ENCODE results near the gene KDM8.
"Not testable (repeated sequence)": the region's sequence is repeated elsewhere in the genome, so short reads cannot be mapped to it uniquely, and the experiment has no call there.

KDM8 gene

DNA sequence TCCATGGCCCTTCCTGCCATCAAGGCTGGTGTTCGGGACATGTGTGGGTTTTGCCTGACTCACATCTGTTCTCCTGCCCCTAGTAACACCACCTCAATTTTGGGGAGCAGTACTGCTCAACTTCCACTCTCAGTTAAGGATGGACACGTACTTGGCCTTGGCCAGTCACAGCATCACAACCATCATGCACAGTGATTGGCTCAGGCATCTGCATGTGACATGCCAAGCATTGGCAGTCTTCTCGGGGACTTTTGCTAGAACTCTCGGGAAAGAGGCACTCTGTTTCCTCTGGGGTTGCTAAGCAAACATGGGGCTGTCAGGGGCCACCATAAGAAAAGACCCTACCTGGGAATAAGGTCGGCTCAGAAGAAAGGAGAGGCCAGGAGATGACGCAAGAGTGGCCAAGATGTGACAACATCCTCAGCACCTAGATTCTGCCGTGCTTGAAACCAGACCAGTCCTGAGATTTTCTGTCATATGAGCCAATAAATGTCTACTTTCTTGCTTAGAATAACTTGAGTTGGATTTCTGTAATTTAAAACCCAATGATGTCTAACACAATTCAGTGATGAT lies 11.9 kb upstream of the KDM8 start:
- no peaks in the 10 kb centered on the region for H3K4me1 ChIP-seq (ENCODE audit: control insufficient read depth, insufficient read depth, low read length, poor library complexity, severe bottlenecking)
- H3K4me3 ChIP-seq (ENCODE audit: extremely low read depth, insufficient read depth, low read length, poor library complexity, severe bottlenecking), result no peak overlapping the region
- no peak overlapping the region for H3K27ac ChIP-seq (ENCODE audit: low read depth, low read length, severe bottlenecking)
- 88 to 95% methylated on average over 7 of the region's 7 CpGs for WGBS, 2 experiments (ENCODE audit: insufficient coverage in 2 of 2)
- H3K9me3 ChIP-seq (ENCODE audit: control insufficient read depth, low read length), result no peaks in the 10 kb centered on the region
- no peaks in the 10 kb centered on the region for H3K36me3 ChIP-seq (ENCODE audit: control insufficient read depth, insufficient read depth, low read length)

DNA sequence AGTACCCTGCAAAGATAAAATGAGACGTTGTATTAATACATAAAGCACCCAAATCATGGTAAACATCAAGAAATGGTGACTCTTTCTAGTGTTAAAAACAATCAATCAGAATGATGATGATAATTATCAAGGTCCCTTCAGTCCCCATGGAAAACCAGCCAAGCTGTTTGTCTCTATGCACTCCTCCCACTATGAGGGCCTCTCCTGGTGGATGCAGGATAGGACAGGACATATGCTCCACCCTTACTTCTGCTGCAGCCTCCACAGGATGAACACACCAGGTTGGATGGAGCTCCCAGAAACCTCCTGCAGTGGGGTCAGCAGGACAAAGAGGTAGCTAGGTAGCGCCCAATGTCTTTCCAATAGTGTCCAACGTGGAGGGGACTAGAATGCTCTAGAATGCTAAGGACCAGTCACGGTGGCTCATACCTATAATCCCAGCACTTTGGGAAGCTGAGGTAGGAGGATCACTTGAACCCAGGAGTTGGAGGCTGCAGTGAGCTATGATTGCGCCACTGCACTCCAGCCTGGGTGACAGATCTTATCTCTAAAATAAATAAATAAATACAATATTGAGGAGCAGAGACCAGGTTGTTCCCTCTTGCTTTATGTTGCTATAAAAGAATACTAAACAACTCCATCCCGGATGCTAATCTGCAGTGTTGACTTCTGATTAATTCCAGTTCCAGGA lies 9.9 kb upstream of the KDM8 start:
- 84 to 100% methylated on average over 2 to 4 of the region's 6 CpGs for WGBS, 2 experiments (ENCODE audit: insufficient coverage in 2 of 2)
- Histone ChIP-seq H3K4me3 (ENCODE audit: extremely low read depth, insufficient read depth, low read length, poor library complexity, severe bottlenecking) (no peak overlapping the region), H3K36me3 (ENCODE audit: control insufficient read depth, insufficient read depth, low read length) (no peaks in the 10 kb centered on the region), H3K27ac (ENCODE audit: low read depth, low read length, severe bottlenecking) (no peak overlapping the region), H3K4me1 (ENCODE audit: control insufficient read depth, insufficient read depth, low read length, poor library complexity, severe bottlenecking) (no peaks in the 10 kb centered on the region), H3K9me3 (ENCODE audit: control insufficient read depth, low read length) (no peaks in the 10 kb centered on the region)

DNA sequence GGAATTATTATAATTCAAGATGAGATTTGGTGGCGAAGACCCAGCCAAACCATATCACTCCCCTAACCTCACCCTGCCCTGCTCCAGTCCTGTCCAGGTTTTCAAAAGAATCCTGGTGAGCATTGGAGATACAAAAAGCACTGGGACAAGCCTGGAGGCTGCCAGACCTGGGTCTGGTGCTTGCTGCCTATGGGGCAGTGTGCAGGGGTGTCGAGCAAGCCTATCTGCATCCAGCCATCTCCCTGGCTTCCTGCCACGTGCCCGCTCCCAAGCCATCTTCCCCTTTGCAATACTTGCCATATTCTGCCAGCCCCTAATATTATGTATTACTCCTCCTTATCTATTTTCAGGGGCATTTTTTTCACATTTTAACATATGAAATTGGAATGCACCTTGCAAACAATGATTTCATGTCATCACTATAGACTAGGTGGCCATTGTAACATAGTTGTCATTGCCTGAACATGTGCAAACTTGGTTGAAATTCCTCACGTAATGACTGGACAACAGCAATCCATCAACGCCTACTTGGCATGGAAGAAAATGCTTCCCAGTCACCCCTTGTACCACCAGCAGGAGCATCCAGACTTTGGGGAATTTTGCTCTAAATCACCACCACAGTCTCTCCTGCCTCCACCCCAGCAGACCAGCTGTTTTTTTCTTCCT lies 8.1 kb upstream of the KDM8 start:
- no peaks in the 10 kb centered on the region for H3K4me1 ChIP-seq (ENCODE audit: control insufficient read depth, insufficient read depth, low read length, poor library complexity, severe bottlenecking)
- no peaks in the 10 kb centered on the region for H3K9me3 ChIP-seq (ENCODE audit: control insufficient read depth, low read length)
- H3K4me3 ChIP-seq (ENCODE audit: extremely low read depth, insufficient read depth, low read length, poor library complexity, severe bottlenecking), result no peak overlapping the region
- no peak overlapping the region for H3K27ac ChIP-seq (ENCODE audit: low read depth, low read length, severe bottlenecking)
- no peaks in the 10 kb centered on the region for H3K36me3 ChIP-seq (ENCODE audit: control insufficient read depth, insufficient read depth, low read length)
- WGBS, 2 experiments (ENCODE audit: insufficient coverage in 2 of 2), result 96 to 97% methylated on average over 3 to 5 of the region's 6 CpGs

DNA sequence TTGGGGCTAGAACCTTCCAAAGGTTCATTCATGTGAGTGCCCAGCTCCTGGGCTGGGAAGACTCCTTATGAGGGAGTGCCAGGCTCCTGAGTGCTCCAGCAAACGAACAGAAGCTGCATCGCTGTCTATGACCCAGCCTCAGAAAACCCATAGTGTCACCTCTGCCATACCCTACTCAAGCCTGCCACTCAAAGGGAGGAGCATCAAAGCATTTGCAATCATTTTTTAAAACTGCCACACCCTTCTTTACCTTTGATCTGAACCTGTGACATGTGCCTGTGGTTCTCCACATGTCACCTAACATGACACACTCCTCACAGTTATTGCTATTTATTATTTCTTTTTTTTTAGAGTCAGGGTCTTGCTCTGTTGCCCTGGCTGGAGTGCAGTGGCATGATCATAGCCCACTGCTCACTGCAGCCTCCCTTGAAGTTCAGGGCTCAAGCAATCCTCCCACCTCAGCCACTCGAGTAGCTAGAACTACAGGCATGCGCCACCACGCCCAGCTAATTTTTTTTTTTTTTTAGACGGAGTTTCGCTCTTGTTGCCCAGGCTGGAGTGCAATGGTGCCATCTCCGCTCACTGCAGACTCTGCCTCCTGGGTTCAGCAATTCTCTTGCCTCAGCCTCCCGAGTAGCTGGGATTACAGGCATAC lies 7.3 kb upstream of the KDM8 start:
- 89% methylated on average over 9 of the region's 9 CpGs for WGBS, 2 experiments (ENCODE audit: insufficient coverage in 2 of 2)
- Histone ChIP-seq H3K4me1 (ENCODE audit: control insufficient read depth, insufficient read depth, low read length, poor library complexity, severe bottlenecking) (no peaks in the 10 kb centered on the region), H3K27ac (ENCODE audit: low read depth, low read length, severe bottlenecking) (no peak overlapping the region), H3K36me3 (ENCODE audit: control insufficient read depth, insufficient read depth, low read length) (no peaks in the 10 kb centered on the region), H3K4me3 (ENCODE audit: extremely low read depth, insufficient read depth, low read length, poor library complexity, severe bottlenecking) (no peak overlapping the region), H3K9me3 (ENCODE audit: control insufficient read depth, low read length) (no peaks in the 10 kb centered on the region)

DNA sequence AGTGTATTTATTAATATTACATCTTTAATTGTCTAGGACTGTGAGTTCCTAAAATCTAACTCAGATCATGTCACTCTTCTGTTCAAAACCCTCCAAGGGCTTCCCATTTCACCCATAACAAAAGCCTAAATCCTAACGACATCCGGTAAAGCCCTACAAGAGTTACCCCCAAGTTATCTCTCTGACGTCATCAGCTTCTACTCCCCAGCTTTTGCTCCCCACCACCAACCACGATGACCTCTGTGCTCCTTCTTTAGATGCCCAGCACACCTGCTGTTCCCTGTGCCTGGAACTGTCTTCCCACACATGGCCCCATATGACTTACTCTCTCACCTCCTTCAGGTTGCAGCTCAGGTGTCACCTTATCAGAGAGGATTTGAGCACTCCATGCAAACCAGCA lies 6.3 kb upstream of the KDM8 start:
- H3K27ac ChIP-seq (ENCODE audit: low read depth, low read length, severe bottlenecking), result no peak overlapping the region
- H3K4me1 ChIP-seq (ENCODE audit: control insufficient read depth, insufficient read depth, low read length, poor library complexity, severe bottlenecking), result no peaks in the 10 kb centered on the region
- no peaks in the 10 kb centered on the region for H3K9me3 ChIP-seq (ENCODE audit: control insufficient read depth, low read length)
- no peaks in the 10 kb centered on the region for H3K36me3 ChIP-seq (ENCODE audit: control insufficient read depth, insufficient read depth, low read length)
- WGBS, 2 experiments (ENCODE audit: insufficient coverage in 2 of 2), result 89 to 93% methylated on average over 4 of the region's 4 CpGs
- no peak overlapping the region for H3K4me3 ChIP-seq (ENCODE audit: extremely low read depth, insufficient read depth, low read length, poor library complexity, severe bottlenecking)

DNA sequence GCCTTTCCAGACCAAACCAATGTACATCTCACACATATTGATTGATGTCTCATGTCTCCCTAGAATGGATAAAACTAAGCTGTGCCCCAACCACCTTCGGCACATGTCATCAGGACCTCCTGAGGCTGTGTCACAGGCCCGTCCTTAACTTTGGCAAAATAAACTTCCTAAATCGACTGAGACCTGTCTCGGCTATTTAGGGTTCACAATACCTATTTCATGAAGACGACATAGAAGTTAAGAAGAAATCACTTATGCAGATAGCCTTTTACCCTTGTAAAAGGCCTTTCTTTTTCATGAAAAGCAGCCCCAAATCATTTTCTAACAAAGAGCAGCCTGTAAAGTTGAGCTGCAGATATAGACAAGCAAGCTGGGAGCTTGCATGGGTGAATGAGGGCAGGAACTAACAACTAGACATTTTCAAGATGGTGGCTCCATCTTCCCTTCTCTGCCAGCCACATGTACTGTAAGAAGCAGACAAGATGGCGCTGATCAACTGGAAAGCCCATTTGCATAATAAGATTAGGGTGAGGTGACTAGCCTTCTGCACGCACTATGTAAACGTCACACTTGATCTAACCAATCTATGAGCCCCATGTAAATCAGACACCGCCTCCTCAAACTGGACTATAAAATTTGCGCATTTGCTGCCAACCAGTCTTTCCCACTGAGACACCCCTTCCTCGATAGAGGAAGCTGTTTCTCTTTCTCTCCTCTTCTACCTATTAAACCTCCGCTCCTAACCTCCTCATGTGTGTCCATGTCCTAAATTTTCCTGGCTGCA lies 4.7 kb upstream of the KDM8 start:
- Histone ChIP-seq H3K4me3 (ENCODE audit: extremely low read depth, insufficient read depth, low read length, poor library complexity, severe bottlenecking) (no peak overlapping the region), H3K4me1 (ENCODE audit: control insufficient read depth, insufficient read depth, low read length, poor library complexity, severe bottlenecking) (no peaks in the 10 kb centered on the region), H3K36me3 (ENCODE audit: control insufficient read depth, insufficient read depth, low read length) (no peaks in the 10 kb centered on the region), H3K9me3 (ENCODE audit: control insufficient read depth, low read length) (no peaks in the 10 kb centered on the region), H3K27ac (ENCODE audit: low read depth, low read length, severe bottlenecking) (no peak overlapping the region)
- 87 to 92% methylated on average over 11 to 12 of the region's 12 CpGs for WGBS, 2 experiments (ENCODE audit: insufficient coverage in 2 of 2)

DNA sequence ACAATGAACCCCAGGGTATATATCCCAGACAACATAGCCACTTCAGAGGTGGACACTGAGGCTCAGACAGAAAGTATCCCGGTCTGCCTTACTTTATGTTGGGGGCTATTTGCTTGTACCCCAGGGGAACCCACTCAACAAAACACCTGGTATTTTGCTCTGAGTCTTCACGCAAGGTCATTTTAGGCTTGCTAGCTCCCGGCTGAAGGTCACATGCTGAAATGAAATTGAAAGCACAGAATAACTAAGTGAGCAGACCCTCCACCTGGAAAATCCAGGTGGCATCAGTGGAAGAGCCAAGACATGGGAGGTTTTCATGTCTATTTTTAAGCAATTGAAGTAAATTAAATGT lies 4.1 kb upstream of the KDM8 start:
- no peaks in the 10 kb centered on the region for H3K9me3 ChIP-seq (ENCODE audit: control insufficient read depth, low read length)
- no peaks in the 10 kb centered on the region for H3K36me3 ChIP-seq (ENCODE audit: control insufficient read depth, insufficient read depth, low read length)
- no peak overlapping the region for H3K27ac ChIP-seq (ENCODE audit: low read depth, low read length, severe bottlenecking)
- H3K4me1 ChIP-seq (ENCODE audit: control insufficient read depth, insufficient read depth, low read length, poor library complexity, severe bottlenecking), result peaks cover 1% of the 10 kb centered on the region
- WGBS, 2 experiments (ENCODE audit: insufficient coverage in 2 of 2), result 100% methylated on average over 1 to 2 of the region's 3 CpGs
- no peak overlapping the region for H3K4me3 ChIP-seq (ENCODE audit: extremely low read depth, insufficient read depth, low read length, poor library complexity, severe bottlenecking)

DNA sequence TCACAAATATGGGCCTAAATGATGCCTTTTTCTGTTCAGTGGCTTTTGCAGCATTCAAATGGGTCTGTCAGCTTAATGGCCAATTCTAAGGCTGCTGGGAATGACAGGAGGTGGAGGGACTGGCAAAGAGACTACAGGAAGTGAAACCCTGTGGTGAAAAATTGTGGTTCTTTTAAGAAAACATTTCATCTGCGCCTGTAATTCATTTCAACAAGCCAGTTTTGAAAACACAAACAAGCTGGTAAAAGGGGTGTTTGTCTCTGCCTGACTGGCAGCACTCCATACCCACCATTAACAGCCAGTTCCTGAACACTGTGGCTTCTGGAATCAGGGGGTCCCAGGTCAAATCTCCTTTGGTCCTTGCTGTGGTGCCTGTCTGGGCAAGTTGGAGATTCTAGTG lies 3.6 kb upstream of the KDM8 start:
- H3K9me3 ChIP-seq (ENCODE audit: control insufficient read depth, low read length), result no peaks in the 10 kb centered on the region
- no CpG with 5 or more reads among the region's 1 CpG for WGBS, 2 experiments (ENCODE audit: insufficient coverage in 2 of 2)
- no peak overlapping the region for H3K27ac ChIP-seq (ENCODE audit: low read depth, low read length, severe bottlenecking)
- no peak overlapping the region for H3K4me3 ChIP-seq (ENCODE audit: extremely low read depth, insufficient read depth, low read length, poor library complexity, severe bottlenecking)
- H3K36me3 ChIP-seq (ENCODE audit: control insufficient read depth, insufficient read depth, low read length), result no peaks in the 10 kb centered on the region
- peaks cover 6% of the 10 kb centered on the region for H3K4me1 ChIP-seq (ENCODE audit: control insufficient read depth, insufficient read depth, low read length, poor library complexity, severe bottlenecking)

DNA sequence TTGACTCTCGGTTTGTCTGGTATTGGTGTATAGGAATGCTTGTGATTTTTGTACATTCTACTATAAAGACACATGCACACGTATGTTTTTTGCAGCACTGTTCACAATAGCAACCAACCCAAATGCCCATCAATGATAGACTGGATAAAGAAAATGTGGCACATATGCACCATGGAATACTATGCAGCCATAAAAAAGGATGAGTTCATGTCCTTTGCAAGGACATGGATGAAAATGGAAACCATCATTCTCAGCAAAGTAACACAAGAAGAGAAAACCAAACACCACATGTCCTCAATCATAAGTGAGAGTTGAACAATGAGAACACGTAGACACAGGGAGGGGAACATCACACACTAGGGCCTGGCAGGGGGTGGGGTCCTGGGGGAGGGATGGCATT lies 2.4 kb upstream of the KDM8 start:
- H3K27ac ChIP-seq (ENCODE audit: low read depth, low read length, severe bottlenecking); H3K4me1 ChIP-seq (ENCODE audit: control insufficient read depth, insufficient read depth, low read length, poor library complexity, severe bottlenecking); H3K9me3 ChIP-seq (ENCODE audit: control insufficient read depth, low read length); H3K4me3 ChIP-seq (ENCODE audit: extremely low read depth, insufficient read depth, low read length, poor library complexity, severe bottlenecking); H3K36me3 ChIP-seq (ENCODE audit: control insufficient read depth, insufficient read depth, low read length): not testable (repeated sequence)
- WGBS, 2 experiments (ENCODE audit: insufficient coverage in 2 of 2), result 80% methylated on average over 1 of the region's 3 CpGs; no CpG with 5 or more reads in 1 of the 2 experiments

DNA sequence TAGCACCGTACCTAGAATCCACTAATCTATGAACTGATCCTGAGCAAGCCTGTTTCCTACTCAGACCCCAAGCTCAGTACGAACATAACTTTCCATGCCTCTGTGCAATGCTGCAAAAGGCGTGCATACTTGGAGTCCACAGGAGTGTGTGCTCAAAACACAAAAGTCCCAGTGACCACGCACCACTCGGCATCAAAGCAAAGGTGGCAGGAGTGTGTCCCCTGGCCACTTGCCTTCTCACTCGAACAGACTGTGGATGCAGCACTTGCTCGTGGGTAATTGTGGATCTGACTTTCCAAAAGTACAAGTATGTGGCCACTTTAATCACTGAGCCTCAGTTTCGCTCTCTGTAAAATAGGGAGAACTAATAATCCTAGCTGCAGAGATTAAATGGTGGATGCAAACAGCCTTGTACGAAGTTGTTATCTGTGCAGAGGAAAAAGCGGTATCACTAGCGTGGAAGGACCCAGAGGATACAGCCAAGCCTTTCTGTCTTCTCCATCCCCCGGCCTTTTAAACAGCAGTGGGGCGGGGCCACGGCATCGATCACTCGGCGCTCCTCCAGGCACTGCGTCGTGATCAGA lies 311 bp upstream of the KDM8 start:
- Histone ChIP-seq H3K4me3 (ENCODE audit: extremely low read depth, insufficient read depth, low read length, poor library complexity, severe bottlenecking) (peak overlapping the region; percentile 75), H3K4me1 (ENCODE audit: control insufficient read depth, insufficient read depth, low read length, poor library complexity, severe bottlenecking) (peaks cover 6% of the 10 kb centered on the region), H3K27ac (ENCODE audit: low read depth, low read length, severe bottlenecking) (peak overlapping the region; percentile 98), H3K9me3 (ENCODE audit: control insufficient read depth, low read length) (no peaks in the 10 kb centered on the region), H3K36me3 (ENCODE audit: control insufficient read depth, insufficient read depth, low read length) (no peaks in the 10 kb centered on the region)
- 27 to 32% methylated on average over 18 to 19 of the region's 19 CpGs for WGBS, 2 experiments (ENCODE audit: insufficient coverage in 2 of 2)

All from mesodermal cell (in vitro differentiated cells).